HG02798 (cell line): ENCODE data around the gene BMP6.

Experiments
- ATAC-seq: cut with Tn5 transposase; IDR thresholded peaks from one replicate; pipeline ENCODE4 v1.9.1; 2021; ENCODE audit warnings: mild to moderate bottlenecking; ENCODE audit not compliant: unreplicated experiment, poor library complexity

Gene BMP6

GRCh38 chr6:7819431-7820015, 93.6 kb downstream of the BMP6 start:
- no peak for ATAC-seq

- no peak for ATAC-seq
These were observed 94.5 kb downstream of the BMP6 start for GRCh38 chr6:7820288-7820835.

- ATAC-seq: no peak
These were observed 95.5 kb downstream of the BMP6 start for GRCh38 chr6:7821426-7821825.

- no peak for ATAC-seq
These were observed 97.7 kb downstream of the BMP6 start for GRCh38 chr6:7823552-7823951.

- ATAC-seq: no peak
These were observed 100.1 kb downstream of the BMP6 start for GRCh38 chr6:7825986-7826385.

GRCh38 chr6:7827142-7827541, 101.2 kb downstream of the BMP6 start:
- no peak for ATAC-seq

GRCh38 chr6:7828124-7828523, 102.2 kb downstream of the BMP6 start:
- ATAC-seq: no peak

GRCh38 chr6:7832904-7833750, 107.2 kb downstream of the BMP6 start:
- ATAC-seq: no peak

- no peak for ATAC-seq
These were observed 107.8 kb downstream of the BMP6 start for GRCh38 chr6:7833751-7834070.

GRCh38 chr6:7836371-7837026, 110.6 kb downstream of the BMP6 start:
- ATAC-seq: no peak

- no peak for ATAC-seq
These were observed 116.0 kb downstream of the BMP6 start for GRCh38 chr6:7841781-7842468.

- no peak for ATAC-seq
These were observed 121.3 kb downstream of the BMP6 start for GRCh38 chr6:7846966-7847818.

- no peak for ATAC-seq
These were observed 122.3 kb downstream of the BMP6 start for GRCh38 chr6:7848229-7848628.

GRCh38 chr6:7851780-7852179, 125.9 kb downstream of the BMP6 start:
- no peak for ATAC-seq

- no peak for ATAC-seq
These were observed 133.7 kb downstream of the BMP6 start for GRCh38 chr6:7859591-7859990.

GRCh38 chr6:7865781-7866180, 139.9 kb downstream of the BMP6 start:
- no peak for ATAC-seq

- no peak for ATAC-seq
These were observed 140.6 kb downstream of the BMP6 start for GRCh38 chr6:7866526-7866925.

GRCh38 chr6:7868926-7869325, 143.0 kb downstream of the BMP6 start:
- no peak for ATAC-seq

GRCh38 chr6:7878401-7878964, 152.6 kb downstream of the BMP6 start:
- ATAC-seq: no peak

- no peak for ATAC-seq
These were observed 153.1 kb downstream of the BMP6 start for GRCh38 chr6:7879043-7879442.
